Measurements from ENCODE around the gene DNAH17. TPM values are rescaled to one million over a fixed set of nuclear protein-coding genes. Genes with fewer than 3 reads are reported as not detected.

Gene DNAH17
- total and polyA plus RNA-seq, 2 donors (not counting 1 experiment from before 2014, with no cell fraction given) = 0.01 to 0.12 TPM

DNA sequence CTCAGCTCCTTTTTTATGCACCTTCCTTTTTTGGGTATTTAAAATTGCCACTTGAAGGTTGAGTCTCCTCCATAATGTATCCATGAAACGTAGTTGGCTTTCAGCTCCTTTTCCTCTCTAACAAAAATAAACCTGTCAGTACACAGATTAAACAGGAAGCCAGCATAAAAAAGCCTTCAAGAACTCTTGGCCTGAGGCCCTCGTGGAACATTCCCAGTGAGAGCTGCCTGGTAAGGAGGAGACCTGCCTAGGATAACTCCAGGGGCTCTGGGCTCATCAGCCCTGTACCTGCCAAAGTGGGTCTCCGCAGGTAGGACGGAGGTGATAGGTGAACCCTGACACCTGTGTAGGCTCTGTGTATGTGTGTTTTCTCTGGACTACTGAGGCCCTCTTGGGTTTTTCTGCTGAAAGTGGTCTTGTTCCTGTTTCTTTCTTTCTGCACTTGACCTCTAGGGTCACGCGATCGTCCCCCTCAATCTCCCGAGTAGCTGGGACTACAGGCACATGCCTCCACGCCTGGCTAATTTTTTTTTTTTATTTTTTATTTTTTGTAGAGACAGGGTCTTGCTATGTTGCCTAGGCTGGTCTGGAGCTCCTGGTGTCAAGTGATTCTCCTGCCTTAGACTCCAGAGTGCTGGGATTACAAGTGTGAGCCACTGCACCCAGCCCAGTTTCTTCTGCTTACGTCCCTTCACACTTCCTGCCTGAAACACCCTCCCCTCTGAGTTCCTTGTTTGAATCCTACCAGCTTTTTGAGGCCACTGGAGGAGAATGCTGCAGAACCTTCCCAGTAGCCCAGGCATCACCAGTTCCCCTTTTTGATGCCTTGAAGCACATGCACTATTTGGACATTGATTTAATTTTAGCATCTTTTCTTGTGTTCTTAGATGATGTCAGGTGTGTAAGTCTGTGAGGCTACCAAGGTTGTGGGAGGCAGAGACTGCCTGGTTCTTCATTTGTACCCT lies 188.9 kb downstream of the DNAH17 start:
- DNase-seq (peak; percentile 78), ATAC-seq (ENCODE audit: low read depth) (peak; percentile 62)
- Histone ChIP-seq H3K9ac (ENCODE audit: low read length) (peak overlapping the region; percentile 6), H3K27ac (ENCODE audit: low read length in 2 of 2) (peak overlapping the region; percentile 58 to 85), H3K4me2 (replicated peaks; ENCODE audit: low read depth, low read length, poor library complexity, severe bottlenecking) (peak overlapping the region; percentile 46), H4K20me1 (ENCODE audit: control insufficient read depth, insufficient read depth, low read length, poor library complexity, severe bottlenecking) (peaks cover 91% of the 10 kb centered on the region), H2AFZ (ENCODE audit: insufficient read depth, low read depth, low read length, poor library complexity, severe bottlenecking) (no peak overlapping the region), H3K9me3 (ENCODE audit: control extremely low read depth in 1 of 3, control insufficient read depth in 2 of 3, insufficient read depth in 1 of 3, low read length in 2 of 3) (no peaks in the 10 kb centered on the region), H3K79me2 (ENCODE audit: control insufficient read depth, insufficient read depth, low read length) (peaks cover 98% of the 10 kb centered on the region), H3K4me3 (ENCODE audit: control extremely low read depth in 1 of 5, extremely low read depth in 1 of 5, insufficient read depth in 1 of 5, low read depth in 2 of 5, low read length in 4 of 5) (no peak overlapping the region), H3K4me1 (ENCODE audit: control insufficient read depth in 2 of 2, insufficient read depth in 2 of 2, low read length in 2 of 2) (peaks cover 48 to 64% of the 10 kb centered on the region in 2 donors), H3K36me3 (replicated peaks in 1 of 2; ENCODE audit: control extremely low read depth in 1 of 2, control insufficient read depth in 1 of 2, extremely low read depth in 1 of 2, insufficient read depth in 2 of 2, low read length in 1 of 2) (peaks cover 0 to 20% of the 10 kb centered on the region in 2 experiments), H3K27me3 (replicated peaks in 1 of 4; ENCODE audit: control extremely low read depth in 1 of 4, control insufficient read depth in 3 of 4, insufficient read depth in 4 of 4, low read length in 3 of 4) (no peaks in the 10 kb centered on the region)
- ChIA-PET CTCF (interaction anchor here (0.5 to 1.1 kb wide), 9 partner anchors 9 to 1301 kb away, joined by 3 to 5 read pairs (median 3); partner anchors contain the start of gene PGS1), POLR2A (interaction anchor here (0.6 kb wide), 1 partner anchor 91 kb away, joined by 4 read pairs; no protein-coding TSS in a partner anchor)
- Mint-ChIP-seq H3K27me3 (no peaks in the 10 kb centered on the region), H3K4me3 (peak overlapping the region; percentile 62), H3K9me3 (ENCODE audit: insufficient read depth) (no peaks in the 10 kb centered on the region), H3K4me1 (peaks cover 63% of the 10 kb centered on the region), H3K27ac (peak overlapping the region; percentile 83)
- intact Hi-C loops (cut with micrococcal nuclease) = loop anchor here (2.0 kb wide), 1 partner anchor 27 kb away; the partner anchor contains the start of gene SOCS3
- TF ChIP-seq EZH2 (IDR thresholded peaks at IDR 0.05; ENCODE audit: borderline replicate concordance, insufficient read depth, low read depth, low read length, poor library complexity, severe bottlenecking) = no peak
- TF ChIP-seq, protein P1, sequence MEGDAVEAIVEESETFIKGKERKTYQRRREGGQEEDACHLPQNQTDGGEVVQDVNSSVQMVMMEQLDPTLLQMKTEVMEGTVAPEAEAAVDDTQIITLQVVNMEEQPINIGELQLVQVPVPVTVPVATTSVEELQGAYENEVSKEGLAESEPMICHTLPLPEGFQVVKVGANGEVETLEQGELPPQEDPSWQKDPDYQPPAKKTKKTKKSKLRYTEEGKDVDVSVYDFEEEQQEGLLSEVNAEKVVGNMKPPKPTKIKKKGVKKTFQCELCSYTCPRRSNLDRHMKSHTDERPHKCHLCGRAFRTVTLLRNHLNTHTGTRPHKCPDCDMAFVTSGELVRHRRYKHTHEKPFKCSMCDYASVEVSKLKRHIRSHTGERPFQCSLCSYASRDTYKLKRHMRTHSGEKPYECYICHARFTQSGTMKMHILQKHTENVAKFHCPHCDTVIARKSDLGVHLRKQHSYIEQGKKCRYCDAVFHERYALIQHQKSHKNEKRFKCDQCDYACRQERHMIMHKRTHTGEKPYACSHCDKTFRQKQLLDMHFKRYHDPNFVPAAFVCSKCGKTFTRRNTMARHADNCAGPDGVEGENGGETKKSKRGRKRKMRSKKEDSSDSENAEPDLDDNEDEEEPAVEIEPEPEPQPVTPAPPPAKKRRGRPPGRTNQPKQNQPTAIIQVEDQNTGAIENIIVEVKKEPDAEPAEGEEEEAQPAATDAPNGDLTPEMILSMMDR (IDR thresholded peaks at IDR 0.05) = no peak
- 30% methylated on average over 6 of the region's 10 CpGs for WGBS (ENCODE audit: insufficient coverage)
